GM23248 (cell line): Measurements from ENCODE around the gene GPALPP1. TPM values are rescaled to one million over a fixed set of nuclear protein-coding genes. Genes with fewer than 3 reads are reported as not detected.
"Not testable (repeated sequence)": the region's sequence is repeated elsewhere in the genome, so short reads cannot be mapped to it uniquely, and the experiment has no call there.

Experiments
- DNase-seq: peaks from one replicate; pipeline ENCODE4 v3.0.0-alpha.2; 2015
- H2AFZ ChIP-seq: fragments of 200-600 bp; sonication (generic); 2 replicates; pipeline ENCODE4 v1.6.1; 2016; ENCODE audit warnings: antibody characterized with exemption
- H3F3A ChIP-seq: fragments of 200-600 bp; sonication (generic); 2 replicates; pipeline ENCODE4 v1.6.1; 2016; ENCODE audit warnings: mild to moderate bottlenecking, antibody characterized with exemption, mixed run types; ENCODE audit not compliant: insufficient read depth
- H3K27ac ChIP-seq: fragments of 200-600 bp; sonication (generic); 2 replicates; pipeline ENCODE4 v1.5.1; 2016; ENCODE audit warnings: mild to moderate bottlenecking
- H3K27me3 ChIP-seq: fragments of 200-600 bp; sonication (generic); replicated peaks from 2 replicates; pipeline ENCODE4 v1.6.1; 2016; ENCODE audit warnings: mild to moderate bottlenecking; ENCODE audit not compliant: insufficient read depth
- H3K36me3 ChIP-seq: fragments of 200-600 bp; sonication (generic); 2 replicates; pipeline ENCODE4 v1.6.1; 2016; ENCODE audit warnings: low read depth, mild to moderate bottlenecking
- H3K4me1 ChIP-seq: fragments of 200-600 bp; sonication (generic); 2 replicates; pipeline ENCODE4 v1.6.1; 2016; ENCODE audit warnings: mild to moderate bottlenecking; ENCODE audit not compliant: insufficient read depth
- H3K4me2 ChIP-seq: fragments of 200-600 bp; sonication (generic); one replicate; pipeline ENCODE4 v1.6.1; 2016; ENCODE audit warnings: mild to moderate bottlenecking; ENCODE audit not compliant: unreplicated experiment
- H3K4me3 ChIP-seq: fragments of 200-600 bp; sonication (generic); 2 replicates; pipeline ENCODE4 v1.5.1; 2016; ENCODE audit warnings: mild to moderate bottlenecking
- H3K79me2 ChIP-seq: fragments of 200-600 bp; sonication (generic); 2 replicates; pipeline ENCODE4 v1.6.1; 2016; ENCODE audit warnings: mild to moderate bottlenecking; ENCODE audit not compliant: insufficient read depth
- H3K9ac ChIP-seq: fragments of 200-600 bp; sonication (generic); 2 replicates; pipeline ENCODE4 v1.6.1; 2016; ENCODE audit warnings: mild to moderate bottlenecking
- H3K9me2 ChIP-seq: fragments of 200-600 bp; sonication (generic); 2 replicates; pipeline ENCODE4 v1.6.1; 2016; ENCODE audit warnings: mixed run types, mild to moderate bottlenecking, moderate library complexity; ENCODE audit not compliant: insufficient read depth
- H3K9me3 ChIP-seq: fragments of 200-600 bp; sonication (generic); one replicate; pipeline ENCODE4 v1.6.1; 2017; ENCODE audit warnings: low read depth
- H4K20me1 ChIP-seq: fragments of 200-600 bp; sonication (generic); 2 replicates; pipeline ENCODE4 v1.6.0; 2016; ENCODE audit not compliant: insufficient read depth
- EZH2 ChIP-seq: fragments of 200-600 bp; sonication (generic); IDR thresholded peaks from 2 replicates; pipeline ENCODE4 v1.6.1; 2018; ENCODE audit warnings: antibody characterized with exemption, mild to moderate bottlenecking; ENCODE audit not compliant: insufficient read depth, poor library complexity, severe bottlenecking
- EZH2phosphoT487 ChIP-seq: fragments of 200-600 bp; sonication (generic); IDR thresholded peaks from 2 replicates; pipeline ENCODE4 v1.6.1; 2018; ENCODE audit warnings: antibody characterized with exemption, moderate library complexity, mild to moderate bottlenecking, low read depth; ENCODE audit not compliant: insufficient read depth
- WGBS, 2 experiments: methylation state at CpG; one replicate each; pipeline ENCODE4 v1.1.6; 2015 to 2017; ENCODE audit warnings: low lambda C conversion rate in 2 of 2, low coverage in 1 of 2; ENCODE audit errors: missing lambda C conversion rate in 2 of 2; 5-methylcytosine and 5-hydroxymethylcytosine counted together
- in situ Hi-C: fragments of 300-500 bp; cut with MboI; formaldehyde crosslinking; loops from 2 replicates; pipeline ENCODE4 v1.15.0; 2020
- polyA plus RNA-seq: library from polyadenylated mRNA; unstranded; fragments of >200 nt; fragmentation: Nextera tagmentation; extraction: Ambion mirVana; gene quantifications from 2 replicates; pipeline ENCODE4 v1.2.1, GENCODE V29; 2016
- total RNA-seq: library from RNA; depleted of rRNA; stranded (reverse); fragments of >200 nt; shearing (Covaris generic); gene quantifications from 2 replicates; pipeline ENCODE4 v1.2.3, GENCODE V29; 2014

GPALPP1 gene
- total and polyA plus RNA-seq, 2 experiments from 2014 or later = 21.2 to 22.8 TPM

- Histone ChIP-seq H3F3A (no peaks in the 10 kb centered on the region), H3K9me3 (no peaks in the 10 kb centered on the region), H3K9ac (no peak overlapping the region), H3K4me2 (no peak overlapping the region), H4K20me1 (no peaks in the 10 kb centered on the region), H3K27ac (no peak overlapping the region), H3K9me2 (no peaks in the 10 kb centered on the region), H3K36me3 (peaks cover 27% of the 10 kb centered on the region), H3K79me2 (no peaks in the 10 kb centered on the region), H2AFZ (no peak overlapping the region), H3K27me3 (no peaks in the 10 kb centered on the region), H3K4me1 (no peaks in the 10 kb centered on the region), H3K4me3 (no peak overlapping the region)
- no peak for TF ChIP-seq EZH2phosphoT487
- no peak for TF ChIP-seq EZH2
- DNase-seq = no peak
- 93 to 95% methylated on average over 1 of the region's 1 CpG for WGBS, 2 experiments
- in situ Hi-C loops = no loop called here
Measured at GRCh38 chr13:45007823-45008222, 18.5 kb downstream of the GPALPP1 start.

GRCh38 chr13:45011198-45011597 lies 21.9 kb downstream of the GPALPP1 start:
- Histone ChIP-seq H3K27ac (no peak overlapping the region), H3K4me3 (no peak overlapping the region), H3K36me3 (peaks cover 39% of the 10 kb centered on the region), H3K79me2 (no peaks in the 10 kb centered on the region), H3K4me1 (no peaks in the 10 kb centered on the region), H2AFZ (no peak overlapping the region), H3K9ac (no peak overlapping the region), H4K20me1 (no peaks in the 10 kb centered on the region), H3K9me3 (no peaks in the 10 kb centered on the region), H3K27me3 (no peaks in the 10 kb centered on the region), H3F3A (no peaks in the 10 kb centered on the region), H3K4me2 (no peak overlapping the region), H3K9me2 (no peaks in the 10 kb centered on the region)
- no peak for DNase-seq
- WGBS, 2 experiments = 95 to 96% methylated on average over 6 of the region's 6 CpGs
- no peak for TF ChIP-seq EZH2
- no peak for TF ChIP-seq EZH2phosphoT487
- in situ Hi-C loops = no loop called here

- Histone ChIP-seq H3K9me2 (no peaks in the 10 kb centered on the region), H3K79me2 (no peaks in the 10 kb centered on the region), H3K4me3 (no peak overlapping the region), H3K27me3 (no peaks in the 10 kb centered on the region), H4K20me1 (no peaks in the 10 kb centered on the region), H3K4me2 (no peak overlapping the region), H3K9me3 (no peaks in the 10 kb centered on the region), H3K27ac (no peak overlapping the region), H3K9ac (no peak overlapping the region), H2AFZ (no peak overlapping the region), H3K36me3 (peaks cover 20% of the 10 kb centered on the region; the same call in 1 of the 2 replicates), H3K4me1 (no peaks in the 10 kb centered on the region), H3F3A (no peaks in the 10 kb centered on the region)
- TF ChIP-seq EZH2phosphoT487 (no peak), EZH2 (no peak)
- WGBS, 2 experiments = 70 to 80% methylated on average over 2 of the region's 2 CpGs
- DNase-seq = peak; percentile 13
- in situ Hi-C loops = no loop called here
Measured at GRCh38 chr13:45015300-45015699, 26.0 kb downstream of the GPALPP1 start.

- Histone ChIP-seq H3K36me3 (peaks cover 33% of the 10 kb centered on the region; the same call in 1 of the 2 replicates), H3F3A (no peaks in the 10 kb centered on the region), H3K4me3 (no peak overlapping the region), H3K27ac (no peak overlapping the region), H3K27me3 (no peaks in the 10 kb centered on the region), H3K4me2 (no peak overlapping the region), H3K9ac (no peak overlapping the region), H3K9me2 (no peaks in the 10 kb centered on the region), H3K4me1 (no peaks in the 10 kb centered on the region), H4K20me1 (no peaks in the 10 kb centered on the region), H3K9me3 (no peaks in the 10 kb centered on the region), H2AFZ (no peak overlapping the region), H3K79me2 (no peaks in the 10 kb centered on the region)
- in situ Hi-C loops = no loop called here
- TF ChIP-seq EZH2phosphoT487 (no peak), EZH2 (no peak)
- no peak for DNase-seq
- WGBS, 2 experiments = 96 to 98% methylated on average over 3 of the region's 3 CpGs
Measured at GRCh38 chr13:45016792-45017425, 27.6 kb downstream of the GPALPP1 start.

GRCh38 chr13:45019981-45020380 lies 30.6 kb downstream of the GPALPP1 start:
- peaks cover 34% of the 10 kb centered on the region; the same call in 1 of the 2 replicates for H3K36me3 ChIP-seq
- in situ Hi-C loops, H3K27ac ChIP-seq, H3F3A ChIP-seq, H3K4me1 ChIP-seq, H3K4me3 ChIP-seq, H3K4me2 ChIP-seq, H3K79me2 ChIP-seq, H4K20me1 ChIP-seq, H3K9ac ChIP-seq, H3K9me2 ChIP-seq, H3K27me3 ChIP-seq, H3K9me3 ChIP-seq, H2AFZ ChIP-seq: not testable (repeated sequence)
- DNase-seq = peak; percentile 2
- 95 to 96% methylated on average over 7 of the region's 7 CpGs for WGBS, 2 experiments
